Amygdala (tissue), 56 donors: Measurements from ENCODE around the gene CRYAB.

Experiments
- DNase-seq, 56 donors: peaks; one replicate each; lab custom pipeline; 2025; lab: John Stamatoyannopoulos, UW

Gene CRYAB, protein sequence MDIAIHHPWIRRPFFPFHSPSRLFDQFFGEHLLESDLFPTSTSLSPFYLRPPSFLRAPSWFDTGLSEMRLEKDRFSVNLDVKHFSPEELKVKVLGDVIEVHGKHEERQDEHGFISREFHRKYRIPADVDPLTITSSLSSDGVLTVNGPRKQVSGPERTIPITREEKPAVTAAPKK

DNA sequence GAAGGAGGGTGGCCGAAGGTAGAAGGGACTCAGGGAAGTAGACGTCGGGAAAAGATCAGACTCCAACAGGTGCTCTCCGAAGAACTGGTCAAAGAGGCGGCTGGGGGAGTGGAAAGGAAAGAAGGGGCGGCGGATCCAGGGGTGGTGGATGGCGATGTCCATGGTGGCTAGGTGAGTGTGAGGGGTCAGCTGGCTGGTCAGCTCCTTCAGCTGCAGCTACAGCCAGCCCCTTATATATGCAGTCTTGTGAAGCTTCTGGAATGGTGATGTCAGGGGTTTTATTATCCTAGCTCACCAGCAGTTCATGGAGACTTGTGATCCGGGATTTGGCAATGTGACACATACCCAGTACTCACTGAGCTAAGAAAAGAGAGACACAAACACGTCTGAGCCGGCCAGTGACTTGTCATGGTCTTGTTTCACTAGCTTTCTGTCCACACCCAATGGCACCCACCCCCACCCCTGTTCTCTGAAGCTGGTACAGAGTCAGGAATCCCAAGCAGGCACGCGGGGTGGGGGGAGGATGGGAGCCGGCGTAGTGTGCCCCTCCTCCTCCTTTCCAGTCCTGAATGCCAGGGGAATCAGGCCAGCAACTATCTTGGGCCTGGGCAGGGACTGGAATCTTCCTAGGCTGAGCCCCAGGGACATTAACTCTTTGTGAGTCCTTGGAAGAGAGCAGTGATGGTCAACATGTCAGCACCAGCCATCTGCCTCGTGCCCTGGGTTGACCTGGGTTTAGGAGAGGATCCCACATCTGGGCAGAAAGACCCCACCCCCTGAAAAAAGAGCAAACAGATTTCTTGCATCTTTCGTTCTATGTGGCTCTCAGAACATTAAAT is at the start of gene CRYAB:
Gene CRYAB, minus strand, starts transcription at position 208 of the 839 bp plus-strand sequence. Its CDS starts 46 bp downstream, at position 162.
- peak; percentile 31 to 98 (median 88) for DNase-seq

DNA sequence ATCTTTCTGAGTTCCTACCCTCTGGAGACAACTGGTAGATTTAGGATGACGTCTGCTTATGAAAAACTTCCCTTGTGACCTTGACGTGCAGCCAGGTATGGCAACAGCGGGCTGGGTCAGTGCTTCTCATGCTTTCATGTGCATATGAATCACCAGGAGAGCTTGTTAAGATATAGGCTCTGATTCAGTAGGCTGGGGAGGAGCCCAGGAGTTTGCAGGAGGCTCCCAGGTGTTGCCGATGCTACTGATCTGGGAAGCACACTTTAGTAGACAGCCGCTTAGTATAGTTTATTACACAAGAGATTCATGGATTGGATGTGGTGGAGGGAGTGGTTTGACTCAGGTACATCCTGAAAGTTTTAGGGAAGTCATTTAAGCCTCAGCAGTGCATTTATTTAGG is 49.3 kb upstream of the CRYAB start:
- no peak for DNase-seq

GRCh38 chr11:111957663-111958444 is 46.3 kb upstream of the CRYAB start:
- no peak for DNase-seq

DNA sequence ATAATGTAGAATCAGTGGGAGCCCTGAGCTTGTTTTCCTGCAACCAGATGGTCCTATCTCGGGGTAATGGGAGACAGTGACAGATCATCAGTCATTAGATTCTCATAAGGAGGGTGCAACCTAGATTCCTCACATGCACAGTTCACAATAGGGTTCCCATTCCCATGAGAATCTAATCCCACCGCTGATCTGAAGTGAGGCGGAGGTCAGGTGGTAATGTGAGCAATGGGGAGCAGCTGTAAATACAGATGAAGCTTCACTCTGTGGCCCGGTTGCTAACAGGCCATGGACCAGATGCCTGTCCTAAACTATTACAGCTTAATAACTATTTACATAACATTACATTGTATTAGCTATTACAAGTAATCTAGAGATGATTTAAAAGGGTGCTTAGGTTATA is 42.6 kb upstream of the CRYAB start:
- no peak for DNase-seq

- DNase-seq = no peak
Measured at GRCh38 chr11:111951565-111951964, 40.0 kb upstream of the CRYAB start.

DNA sequence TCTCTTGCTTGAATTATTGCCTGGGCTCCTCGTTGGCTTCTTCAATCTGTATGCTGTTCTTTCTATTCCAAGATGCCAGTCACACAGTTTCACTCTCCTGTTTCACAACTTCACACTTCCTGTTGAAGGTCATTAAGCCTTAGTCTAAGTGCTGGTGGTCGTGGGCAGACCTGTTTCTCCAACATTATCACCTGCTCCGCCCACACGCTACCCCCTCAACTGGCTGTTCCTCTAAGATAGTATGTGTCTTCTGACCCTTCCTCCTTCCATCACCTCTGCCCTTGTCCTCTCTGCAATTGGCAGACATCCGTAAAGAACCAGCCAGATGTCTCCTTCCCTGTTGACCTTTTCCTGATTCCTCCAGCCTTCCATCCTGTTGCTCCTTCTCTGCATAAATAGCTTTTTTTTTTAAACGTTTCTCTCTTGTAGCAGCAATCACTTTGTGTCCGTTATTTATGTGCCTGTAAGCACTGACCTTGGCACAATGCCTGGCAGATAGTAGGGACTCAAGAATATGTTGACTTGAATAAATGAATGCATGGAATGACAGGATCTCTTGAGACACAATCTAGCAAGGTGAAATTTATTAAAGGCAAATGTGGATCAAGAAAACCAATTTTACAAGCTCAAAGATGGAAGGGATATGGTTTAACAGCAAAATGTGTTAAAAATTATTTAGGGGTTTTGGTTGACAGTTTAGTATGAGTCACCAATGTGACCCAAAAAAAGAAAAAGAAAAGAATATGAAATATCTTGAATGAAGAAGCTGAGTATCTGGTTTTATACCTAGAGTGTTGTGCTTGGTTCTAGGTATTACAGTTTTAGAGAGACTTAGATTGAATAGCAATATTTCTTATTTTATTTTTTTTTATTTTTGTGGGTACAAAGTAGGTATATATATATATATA is 38.2 kb upstream of the CRYAB start:
- DNase-seq = no peak

GRCh38 chr11:111947143-111947542 is 35.6 kb upstream of the CRYAB start:
- no peak for DNase-seq

DNA sequence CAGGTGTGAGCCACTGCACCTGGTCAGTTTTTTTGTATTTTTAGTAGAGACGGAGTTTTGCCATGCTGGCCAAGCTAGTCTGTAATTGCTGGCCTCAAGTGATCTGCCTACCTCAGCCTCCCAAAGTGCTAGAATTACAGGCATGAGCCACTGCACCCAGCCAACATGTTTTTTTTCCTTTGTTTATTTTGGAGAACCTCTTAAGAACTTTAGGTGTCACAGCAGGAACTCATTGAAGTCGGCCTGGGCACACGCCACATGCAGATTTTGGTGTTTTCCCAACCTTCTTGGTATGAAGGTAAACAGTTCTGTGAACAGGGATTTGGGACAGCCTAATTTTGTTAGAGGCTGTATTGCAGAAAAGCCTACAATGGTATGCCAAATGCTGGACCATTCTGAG is 34.9 kb upstream of the CRYAB start:
- no peak for DNase-seq

DNA sequence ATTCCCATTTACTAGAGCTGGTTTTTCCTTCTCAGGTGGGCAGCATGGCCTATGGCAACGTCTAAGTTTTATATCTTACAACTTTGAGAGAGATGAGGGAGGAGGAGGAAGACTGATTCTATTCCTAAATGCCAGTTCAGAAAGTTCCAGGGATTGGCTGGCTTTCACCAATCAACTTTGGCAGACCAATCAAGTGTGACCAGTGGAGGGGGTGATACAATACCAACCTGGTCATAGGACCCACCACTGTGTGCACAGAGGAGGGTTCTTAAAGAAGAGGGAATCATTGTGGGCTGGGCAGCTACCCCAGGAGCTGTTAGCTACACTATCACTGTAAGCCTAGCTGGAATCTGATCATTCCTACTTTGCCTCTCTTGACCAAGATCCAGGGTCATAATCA is 33.6 kb upstream of the CRYAB start:
- DNase-seq = no peak

- no peak for DNase-seq
Measured at GRCh38 chr11:111944651-111945051, 33.1 kb upstream of the CRYAB start.

DNA sequence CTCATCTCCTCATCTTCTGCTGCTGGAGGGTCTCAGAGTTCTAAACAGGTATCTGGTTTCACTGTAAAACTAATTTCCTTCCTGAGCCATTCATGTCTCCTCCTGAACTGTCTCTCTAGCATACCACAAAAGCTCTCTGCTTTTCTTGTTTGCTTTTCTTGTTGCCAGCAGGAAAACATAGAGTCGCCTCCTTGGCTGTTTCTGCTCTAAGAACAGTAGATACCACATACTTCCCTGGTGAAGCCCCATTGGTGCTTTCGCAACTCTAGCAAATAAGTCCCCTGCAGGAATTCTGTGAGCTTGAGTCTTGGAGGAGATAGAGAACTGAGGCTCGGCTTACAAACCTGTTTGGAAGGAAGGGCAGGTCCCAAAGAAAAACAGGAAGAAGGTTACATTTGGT is 32.6 kb upstream of the CRYAB start:
- DNase-seq = no peak

DNA sequence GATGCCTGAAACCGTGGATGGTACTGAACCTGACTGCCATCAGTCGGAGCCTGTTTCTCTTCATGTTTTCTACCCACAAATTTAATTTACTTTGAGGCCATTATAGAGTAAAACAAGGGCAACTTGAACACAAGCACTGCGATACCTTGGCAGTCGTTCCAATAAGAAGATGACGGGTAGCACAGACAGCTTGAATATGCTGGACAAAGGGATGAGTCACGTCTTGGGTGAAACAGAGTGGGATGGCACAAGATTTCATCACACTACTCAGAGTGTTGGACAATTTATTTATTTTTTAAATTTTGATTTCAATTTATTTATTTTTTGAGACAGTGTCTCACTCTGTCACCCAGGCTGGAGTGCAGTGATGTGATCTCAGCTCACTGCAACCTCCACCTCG is 31.3 kb upstream of the CRYAB start:
- no peak for DNase-seq

GRCh38 chr11:111941963-111942362 is 30.4 kb upstream of the CRYAB start:
- DNase-seq = peak in 29 of 56 donors; percentile 13 to 72 (median 45)

DNA sequence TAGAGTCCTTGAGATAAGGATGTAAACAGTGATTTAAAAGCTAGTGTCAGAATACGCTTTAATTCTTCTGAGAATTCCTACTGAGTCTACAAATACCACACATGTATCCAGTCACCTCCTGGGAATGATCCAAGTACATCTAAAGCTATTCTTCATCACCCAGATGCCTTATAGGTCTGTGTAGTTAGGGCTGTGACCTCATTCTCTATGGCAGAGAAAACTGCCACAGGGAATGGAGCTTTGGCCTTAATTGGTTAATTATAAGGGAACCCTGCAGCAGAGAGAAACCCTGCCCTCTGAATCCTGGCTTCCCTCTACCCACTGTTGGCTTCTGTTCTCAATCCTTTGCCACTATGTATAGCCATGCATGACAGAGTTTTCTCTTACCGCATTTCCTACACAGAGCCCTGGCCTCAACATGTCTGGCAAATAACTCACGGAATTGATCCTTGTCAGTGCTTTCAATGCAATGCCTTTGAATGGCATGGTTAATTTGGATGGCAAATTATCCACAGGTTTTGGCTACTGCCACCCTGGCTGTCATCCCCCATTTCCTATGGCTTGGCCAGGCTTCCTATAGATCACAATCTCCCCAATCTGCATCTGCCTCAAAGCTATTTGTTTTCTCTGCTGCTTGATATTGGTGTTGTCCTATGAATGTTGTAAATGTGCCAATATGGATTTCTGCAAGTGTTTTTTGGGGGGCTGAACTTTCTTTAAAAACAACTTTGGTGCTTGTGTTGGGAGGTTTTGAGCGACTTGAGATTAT is 28.4 kb upstream of the CRYAB start:
- DNase-seq = no peak

- peak in 1 of 56 donors; percentile 12 for DNase-seq
Measured at GRCh38 chr11:111938687-111939160, 27.2 kb upstream of the CRYAB start.

- peak in 4 of 56 donors; percentile 8 to 47 (median 20) for DNase-seq
Measured at GRCh38 chr11:111937844-111938243, 26.3 kb upstream of the CRYAB start.

DNA sequence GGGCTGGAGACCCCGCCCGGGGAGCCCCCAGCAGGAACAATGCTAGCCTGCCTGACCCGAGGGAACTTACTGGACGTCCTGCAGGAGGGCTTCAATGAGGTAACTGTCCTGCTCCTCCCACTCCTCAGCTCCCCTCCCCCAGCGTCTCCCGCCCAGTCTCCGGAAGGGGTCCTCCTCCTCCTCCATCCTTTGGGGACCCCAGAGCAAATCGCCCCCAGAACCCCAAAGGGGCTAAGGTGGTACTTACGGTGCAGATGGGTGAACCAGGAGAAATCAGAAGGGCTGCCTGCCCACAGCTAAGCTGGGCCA is 25.8 kb upstream of the CRYAB start:
- peak in 1 of 56 donors; percentile 74 for DNase-seq

- no peak for DNase-seq
Measured at GRCh38 chr11:111936040-111936540, 24.5 kb upstream of the CRYAB start.

- DNase-seq = no peak
Measured at GRCh38 chr11:111935317-111936039, 23.9 kb upstream of the CRYAB start.
